HG02973 (cell line): ENCODE measurements around the gene KCTD5.
"Not testable (repeated sequence)": the region's sequence is repeated elsewhere in the genome, so short reads cannot be mapped to it uniquely, and the experiment has no call there.

ENCODE experiments used
- ATAC-seq: cut with Tn5 transposase; IDR thresholded peaks from one replicate; pipeline ENCODE4 v1.9.1; 2021; ENCODE audit warnings: moderate library complexity; ENCODE audit not compliant: unreplicated experiment

Gene KCTD5

DNA sequence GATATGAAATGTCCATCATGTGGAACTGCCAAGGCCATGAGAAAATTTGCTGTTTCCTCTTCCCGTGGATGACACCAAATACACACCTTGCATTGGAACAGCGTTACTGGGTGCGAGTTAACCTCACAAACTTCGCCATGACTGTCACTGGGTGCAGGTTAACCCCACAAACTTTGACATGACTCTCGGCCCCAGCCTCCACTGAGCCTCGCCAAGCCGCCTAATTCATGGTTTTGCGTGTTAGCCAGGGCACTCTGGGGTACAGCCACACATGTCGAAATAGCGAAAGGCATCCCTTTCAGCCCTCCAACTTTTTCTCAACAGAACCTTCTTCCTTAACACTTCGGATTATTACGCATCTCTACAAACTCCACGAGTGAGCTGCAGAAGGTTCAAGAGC, 10.6 kb upstream of the KCTD5 start:
- ATAC-seq, result no peak

GRCh38 chr16:2673066-2673999, 9.0 kb upstream of the KCTD5 start:
- peak; percentile 76 for ATAC-seq

DNA sequence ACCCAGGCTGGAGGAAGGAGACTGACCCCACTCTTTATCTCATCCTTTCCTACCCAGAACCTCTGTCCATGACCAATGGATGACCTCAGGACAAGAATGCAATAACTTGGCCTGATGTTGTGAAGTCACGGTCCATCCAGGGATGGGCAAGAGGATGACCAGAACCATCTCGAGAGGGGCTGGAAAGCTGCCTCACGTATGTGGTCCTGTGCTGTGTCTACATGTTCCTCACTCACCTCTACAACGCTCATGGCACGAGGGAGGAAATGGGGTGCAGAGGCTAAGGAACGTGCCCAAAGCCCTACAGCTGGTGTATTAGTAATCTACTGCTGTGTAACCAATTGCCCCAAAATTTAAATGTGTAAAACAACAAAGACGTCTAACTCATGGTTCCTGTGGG, 7.3 kb upstream of the KCTD5 start:
- ATAC-seq, result no peak

DNA sequence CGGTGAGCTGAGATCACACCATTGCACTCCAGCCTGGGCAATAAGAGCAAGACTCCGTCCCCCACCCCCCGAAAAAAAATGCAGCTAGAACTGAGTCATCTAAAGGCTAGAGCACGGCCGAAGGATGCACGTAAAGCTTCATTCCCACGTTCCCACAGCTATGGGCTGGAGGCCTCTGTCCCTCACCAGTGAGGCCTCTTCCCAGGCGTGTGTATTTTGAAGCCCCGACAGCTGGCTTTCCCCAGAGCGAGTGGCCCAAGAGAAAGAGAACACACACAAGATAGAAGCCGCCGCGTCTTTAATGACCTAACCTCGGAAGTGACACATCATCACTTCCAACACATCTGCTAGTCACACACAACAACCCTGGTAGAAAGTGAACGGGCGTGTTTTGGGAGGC, 6.6 kb upstream of the KCTD5 start:
- no peak for ATAC-seq

DNA sequence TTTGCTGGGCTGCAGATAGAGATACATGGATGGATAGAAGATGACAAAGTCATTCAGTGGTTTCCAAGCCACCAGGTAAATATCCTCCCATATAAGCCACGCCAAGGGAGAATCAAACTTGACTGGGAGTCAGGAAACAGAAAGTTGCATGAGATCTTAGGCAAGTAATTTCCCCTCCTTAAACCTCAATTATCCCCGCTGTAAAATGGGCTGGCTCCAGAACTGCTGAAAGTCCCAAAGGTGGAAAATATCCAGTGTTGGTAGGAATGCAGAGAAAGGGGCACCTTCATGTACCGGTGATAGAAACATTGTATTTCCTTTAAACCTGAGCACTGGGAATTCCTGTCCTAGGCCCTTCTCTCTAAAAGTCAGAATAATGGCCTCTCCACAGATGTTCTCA, 5.4 kb upstream of the KCTD5 start:
- not testable (repeated sequence) for ATAC-seq

DNA sequence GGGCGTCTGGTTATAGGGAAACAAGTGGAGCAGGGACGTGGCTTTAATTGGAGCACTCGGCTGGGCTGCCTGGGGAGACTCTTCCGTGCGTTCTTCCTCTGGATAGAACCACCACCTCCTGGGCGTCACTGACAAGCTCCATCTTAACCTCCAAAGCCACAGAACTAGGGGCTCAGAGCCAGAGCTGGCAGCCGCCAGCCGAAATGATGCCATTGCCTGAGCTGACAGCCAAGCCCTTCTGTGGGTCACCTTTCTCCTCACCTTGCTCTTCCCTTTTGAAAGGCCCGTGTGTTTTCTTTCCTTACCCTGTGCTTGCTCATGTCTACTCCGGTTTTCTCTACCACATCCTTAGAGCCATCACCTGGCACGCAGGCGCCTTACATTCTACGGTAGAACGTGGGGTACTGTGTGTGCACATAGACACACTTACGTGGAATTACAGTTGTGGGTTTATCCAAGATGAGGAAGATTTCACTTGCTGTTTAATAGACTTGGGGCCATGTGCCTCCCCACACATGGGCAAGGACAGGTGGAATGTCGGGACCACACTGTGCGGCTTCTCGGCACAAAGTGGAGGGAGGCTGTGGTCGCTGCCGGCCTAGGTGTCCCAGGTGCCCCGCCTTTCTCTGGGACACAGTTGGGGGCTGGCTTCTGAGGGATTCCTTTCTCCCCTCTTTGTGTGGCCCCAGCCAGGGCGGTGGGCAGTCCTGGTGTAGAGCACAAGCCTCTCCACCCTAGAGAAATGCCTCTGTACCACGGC, 3.9 kb upstream of the KCTD5 start:
- not testable (repeated sequence) for ATAC-seq

- ATAC-seq, result not testable (repeated sequence)
Measured at GRCh38 chr16:2679902-2680301, 2.4 kb upstream of the KCTD5 start.

DNA sequence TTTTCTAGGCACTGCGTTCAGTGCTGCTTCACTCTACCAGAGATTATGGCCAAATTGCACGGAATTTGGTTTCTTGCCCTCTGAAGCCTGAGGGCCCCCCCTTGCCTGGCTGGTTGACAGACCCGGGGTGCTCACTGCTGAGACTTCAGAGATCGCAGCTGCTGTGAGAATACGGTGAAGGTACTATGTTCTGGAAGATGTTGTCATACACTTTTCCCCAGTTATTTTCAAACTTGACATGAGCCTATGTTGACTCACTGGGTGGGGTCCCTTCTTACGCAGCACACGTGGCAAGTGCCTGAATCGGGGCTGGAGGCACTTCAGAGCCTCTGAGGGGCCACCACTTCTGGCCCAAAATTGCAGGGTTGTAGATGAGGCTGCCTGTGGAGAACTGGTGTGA, 2.0 kb upstream of the KCTD5 start:
- ATAC-seq, result not testable (repeated sequence)

- not testable (repeated sequence) for ATAC-seq
Measured at GRCh38 chr16:2683041-2683440, 718 bp downstream of the KCTD5 start.

DNA sequence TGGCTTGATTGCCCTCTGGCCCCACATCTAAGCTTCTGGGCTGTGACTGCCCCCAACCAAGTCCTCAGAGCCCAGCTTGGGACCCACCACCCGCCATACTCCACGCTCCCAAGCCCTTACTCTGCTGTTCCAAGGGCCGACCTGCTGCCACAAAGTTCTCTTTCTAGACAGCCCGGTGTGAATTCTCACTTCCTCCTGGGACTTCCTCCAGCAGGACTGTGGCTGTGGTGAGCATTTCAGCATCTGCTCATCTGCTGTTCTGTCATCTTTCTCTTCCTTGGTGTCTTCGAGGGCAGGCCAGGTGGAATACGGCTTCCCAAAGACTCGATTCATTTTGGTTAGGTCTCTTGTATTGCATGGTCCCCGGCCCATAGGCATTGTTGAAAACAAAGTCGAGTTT, 3.8 kb downstream of the KCTD5 start:
- ATAC-seq, result not testable (repeated sequence)

DNA sequence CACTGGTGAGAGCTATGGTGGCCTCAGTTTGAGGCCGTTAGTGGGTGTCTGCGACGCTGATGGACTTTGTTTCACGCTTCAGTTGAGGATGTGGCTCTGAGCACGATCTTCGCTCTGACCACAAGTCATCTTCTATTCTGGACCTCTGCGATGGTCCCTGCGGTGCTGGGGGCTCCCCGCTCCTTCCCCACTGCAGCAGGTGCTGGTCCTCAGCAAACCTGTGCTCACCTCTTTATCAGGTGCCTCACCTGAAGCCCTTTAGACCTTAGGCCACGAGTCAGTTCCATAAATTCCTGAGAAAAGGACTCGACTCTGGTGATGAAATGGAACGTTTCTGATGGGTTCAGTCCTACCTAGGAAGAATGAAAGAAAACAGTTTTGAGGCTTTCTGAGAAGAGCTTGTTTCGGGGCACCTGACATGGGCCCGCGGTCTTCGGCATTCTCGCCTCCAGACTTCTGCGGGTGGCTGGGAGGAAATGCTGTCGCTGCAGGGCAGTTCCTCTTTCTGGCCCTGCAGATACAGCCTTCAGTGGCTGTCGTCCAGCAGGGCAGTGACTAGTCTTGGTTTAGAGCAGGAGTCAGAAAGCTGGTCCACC, 4.7 kb downstream of the KCTD5 start:
- ATAC-seq, result no peak

DNA sequence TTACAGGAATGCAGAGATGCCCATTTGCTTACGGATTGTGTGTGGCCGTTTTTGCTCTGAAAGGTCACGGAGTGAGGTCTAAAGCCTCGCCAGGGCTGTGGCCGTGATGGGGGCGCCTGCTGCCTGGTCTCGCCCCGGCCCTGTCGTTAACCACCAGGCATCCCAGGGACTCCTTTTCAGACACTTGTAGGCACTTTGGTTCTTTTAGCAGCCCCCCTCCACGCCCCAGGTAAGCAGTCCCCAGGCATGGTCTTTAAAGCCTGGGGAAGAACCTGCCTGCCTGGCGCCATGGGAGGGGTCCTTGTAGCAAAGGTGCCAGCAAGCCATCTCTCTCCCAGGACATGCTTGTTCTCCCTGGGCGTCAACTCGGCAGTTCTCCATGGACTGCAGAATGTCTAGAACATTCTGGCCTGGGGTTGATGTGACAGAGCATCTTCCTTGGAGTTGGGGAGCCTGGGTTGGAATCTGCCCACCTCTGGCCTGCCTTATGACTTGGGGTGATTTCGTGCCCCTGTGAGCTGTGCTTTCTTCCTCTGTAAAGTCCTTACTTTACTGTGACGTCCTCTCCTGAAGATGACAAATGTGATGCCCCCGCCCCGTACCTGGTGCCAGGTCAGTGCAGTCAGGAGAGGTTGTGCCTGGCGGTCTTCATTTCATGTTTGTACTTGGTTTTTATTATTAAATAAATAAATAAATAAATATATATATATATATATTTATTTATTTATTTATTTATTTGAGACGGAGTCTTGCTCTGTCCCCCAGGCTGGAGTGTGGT, 5.4 kb downstream of the KCTD5 start:
- ATAC-seq, result no peak

DNA sequence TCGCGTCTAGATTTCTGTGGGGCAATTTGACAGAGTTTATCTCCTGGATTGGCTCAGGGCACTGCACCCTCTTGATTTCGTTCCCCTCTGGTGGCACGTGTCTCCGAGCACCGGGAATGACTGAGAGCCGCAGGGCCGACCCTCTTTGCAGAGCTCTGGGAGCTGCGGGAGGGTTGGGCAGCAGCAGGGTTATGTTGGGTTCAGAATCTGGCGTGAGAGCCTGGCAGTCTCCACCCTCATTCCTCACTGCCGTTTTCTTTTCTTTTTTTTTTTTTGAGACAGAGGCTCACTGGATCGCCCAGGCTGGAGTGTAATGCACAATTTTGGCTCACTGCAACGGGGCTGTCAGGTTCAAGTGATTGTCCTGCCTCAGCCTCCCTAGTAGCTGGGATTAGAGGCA, 7.1 kb downstream of the KCTD5 start:
- ATAC-seq, result not testable (repeated sequence)

- ATAC-seq, result no peak
Measured at GRCh38 chr16:2689968-2690801, 7.9 kb downstream of the KCTD5 start.

- ATAC-seq, result no peak
Measured at GRCh38 chr16:2690852-2691251, 8.5 kb downstream of the KCTD5 start.

- no peak for ATAC-seq
Measured at GRCh38 chr16:2691491-2692248, 9.3 kb downstream of the KCTD5 start.

DNA sequence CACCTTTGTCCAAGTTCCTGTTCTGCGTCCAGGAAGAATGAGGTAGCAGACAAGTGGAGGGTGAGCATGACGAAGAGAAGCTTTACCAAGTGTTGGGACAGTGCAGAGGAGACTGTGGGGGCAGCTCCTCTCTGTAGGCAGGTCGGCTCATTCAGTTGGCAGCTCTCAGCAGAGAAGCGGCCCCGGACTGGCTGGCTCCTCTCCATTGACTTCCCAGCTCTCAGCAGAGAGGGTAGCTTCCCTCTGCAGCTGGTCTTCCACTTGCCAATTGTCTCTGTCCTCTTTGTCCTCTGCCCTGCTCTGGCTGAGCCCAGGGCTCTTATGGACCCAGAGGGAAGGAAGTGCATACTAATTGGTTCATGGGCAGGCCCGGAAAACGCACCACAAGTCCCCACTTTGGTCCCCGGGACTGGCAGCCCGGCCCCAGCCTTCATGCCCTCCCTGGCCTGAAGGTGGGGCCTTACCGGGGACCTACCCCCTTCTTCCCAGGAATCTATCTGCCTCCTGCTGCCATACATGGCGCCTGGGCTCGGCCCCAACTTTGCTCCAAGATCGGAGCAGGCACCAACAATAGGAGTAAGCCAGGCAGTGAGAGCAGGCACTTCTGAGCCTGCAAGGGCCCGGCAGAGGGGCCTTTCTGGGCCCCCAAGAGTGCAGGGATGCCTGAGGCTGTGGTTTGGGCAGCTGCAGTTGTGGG, 10.1 kb downstream of the KCTD5 start:
- ATAC-seq, result no peak

- ATAC-seq, result no peak
Measured at GRCh38 chr16:2692948-2693651, 10.8 kb downstream of the KCTD5 start.
